ENCODE data around the gene SLITRK1. TPM values are rescaled to one million over a fixed set of nuclear protein-coding genes. Genes with fewer than 3 reads are reported as not detected.

SLITRK1 gene
- total RNA-seq, 1 experiment from 2014 or later: 3.7 TPM

DNA sequence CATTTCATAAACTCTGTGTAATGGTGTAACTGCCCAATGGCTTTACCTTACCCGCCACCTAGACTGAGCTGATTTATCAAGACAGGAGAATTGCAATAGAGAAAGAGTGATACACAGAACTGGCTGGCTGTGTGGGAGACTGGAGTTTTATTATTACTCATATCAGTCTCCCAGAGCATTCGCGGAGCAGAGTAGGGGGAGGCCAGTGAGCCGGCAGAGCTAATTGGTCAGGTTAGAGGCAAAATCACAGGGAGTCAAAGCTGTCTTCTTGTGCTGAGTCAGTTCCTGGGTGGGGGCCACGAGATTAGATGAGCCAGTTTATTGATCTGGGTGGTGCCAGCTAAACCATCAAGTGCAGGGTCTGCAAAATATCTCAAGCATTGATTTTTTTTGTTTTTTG lies 23.4 kb upstream of the SLITRK1 start:
- peak in 1 of 2 experiments; percentile 3 for DNase-seq
- Histone ChIP-seq H3K79me2 (ENCODE audit: low read depth) (no peaks in the 10 kb centered on the region), H3K4me2 (peak overlapping the region; percentile 58), H3F3A (ENCODE audit: insufficient read depth, low read depth) (no peaks in the 10 kb centered on the region), H3K36me3 (ENCODE audit: low read depth) (no peaks in the 10 kb centered on the region), H3K9me3 (ENCODE audit: insufficient read depth, low read depth) (no peaks in the 10 kb centered on the region), H3K4me1 (replicated peaks; ENCODE audit: insufficient read depth) (no peaks in the 10 kb centered on the region), H3K27me3 (ENCODE audit: insufficient read depth, low read depth) (no peaks in the 10 kb centered on the region), H4K20me1 (ENCODE audit: insufficient read depth) (no peaks in the 10 kb centered on the region), H2AFZ (peak overlapping the region; percentile 50), H3K4me3 (peak overlapping the region; percentile 45; the same call in 1 of the 2 replicates), H3K9me2 (ENCODE audit: insufficient read depth) (no peaks in the 10 kb centered on the region), H3K27ac (peak overlapping the region; percentile 58)
- POLR2A ChIA-PET (ENCODE audit: unreplicated experiment): interaction anchor here (0.6 kb wide), 3 partner anchors 309 to 1012 kb away, joined by 3 to 4 read pairs (median 4); no protein-coding TSS in a partner anchor
- intact Hi-C loops (cut with micrococcal nuclease; ENCODE audit: unreplicated experiment): no loop called here
- TF ChIP-seq EZH2 (IDR thresholded peaks at IDR 0.05; ENCODE audit: low read depth): no peak
- TF ChIP-seq, protein P1, sequence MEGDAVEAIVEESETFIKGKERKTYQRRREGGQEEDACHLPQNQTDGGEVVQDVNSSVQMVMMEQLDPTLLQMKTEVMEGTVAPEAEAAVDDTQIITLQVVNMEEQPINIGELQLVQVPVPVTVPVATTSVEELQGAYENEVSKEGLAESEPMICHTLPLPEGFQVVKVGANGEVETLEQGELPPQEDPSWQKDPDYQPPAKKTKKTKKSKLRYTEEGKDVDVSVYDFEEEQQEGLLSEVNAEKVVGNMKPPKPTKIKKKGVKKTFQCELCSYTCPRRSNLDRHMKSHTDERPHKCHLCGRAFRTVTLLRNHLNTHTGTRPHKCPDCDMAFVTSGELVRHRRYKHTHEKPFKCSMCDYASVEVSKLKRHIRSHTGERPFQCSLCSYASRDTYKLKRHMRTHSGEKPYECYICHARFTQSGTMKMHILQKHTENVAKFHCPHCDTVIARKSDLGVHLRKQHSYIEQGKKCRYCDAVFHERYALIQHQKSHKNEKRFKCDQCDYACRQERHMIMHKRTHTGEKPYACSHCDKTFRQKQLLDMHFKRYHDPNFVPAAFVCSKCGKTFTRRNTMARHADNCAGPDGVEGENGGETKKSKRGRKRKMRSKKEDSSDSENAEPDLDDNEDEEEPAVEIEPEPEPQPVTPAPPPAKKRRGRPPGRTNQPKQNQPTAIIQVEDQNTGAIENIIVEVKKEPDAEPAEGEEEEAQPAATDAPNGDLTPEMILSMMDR (conservative IDR thresholded peaks at IDR 0.05): no peak
- CTCF ChIA-PET: no interaction called here
- BruUV-seq (replicated peaks): TSS peak; percentile 69

DNA sequence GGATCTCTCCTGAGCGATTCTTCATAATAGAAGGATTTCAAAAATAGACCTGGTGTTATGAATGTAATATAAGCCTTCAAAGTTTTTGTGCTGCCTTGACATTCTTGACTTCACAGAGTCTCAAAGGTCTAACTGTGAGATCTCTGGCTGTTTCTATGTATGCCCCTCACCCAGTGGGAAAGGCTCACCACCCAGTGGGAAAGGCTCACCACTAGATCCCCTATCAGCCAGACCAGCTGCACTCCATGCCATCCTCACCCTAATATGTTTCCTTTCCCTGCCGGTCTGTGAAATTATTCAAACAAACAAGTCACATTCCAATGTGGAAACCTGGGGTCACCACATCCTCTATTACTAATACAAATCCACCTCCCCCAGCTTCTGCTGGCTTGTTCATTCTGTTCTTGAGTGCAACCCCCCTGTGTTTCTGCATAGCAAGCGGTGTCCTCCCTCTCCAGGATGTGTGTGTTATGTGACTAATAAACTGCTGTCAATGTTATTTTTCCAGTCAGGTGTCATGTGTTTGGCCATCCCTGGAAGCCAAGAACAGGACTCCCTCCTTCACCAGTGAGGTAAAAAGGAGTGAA lies 13.8 kb upstream of the SLITRK1 start:
- Histone ChIP-seq H2AFZ (no peak overlapping the region), H3K36me3 (ENCODE audit: low read depth) (no peaks in the 10 kb centered on the region), H4K20me1 (ENCODE audit: insufficient read depth) (no peaks in the 10 kb centered on the region), H3F3A (ENCODE audit: insufficient read depth, low read depth) (no peaks in the 10 kb centered on the region), H3K27ac (no peak overlapping the region), H3K4me3 (no peak overlapping the region), H3K9me2 (ENCODE audit: insufficient read depth) (no peaks in the 10 kb centered on the region), H3K4me1 (replicated peaks; ENCODE audit: insufficient read depth) (no peaks in the 10 kb centered on the region), H3K27me3 (ENCODE audit: insufficient read depth, low read depth) (no peaks in the 10 kb centered on the region), H3K4me2 (no peak overlapping the region), H3K9me3 (ENCODE audit: insufficient read depth, low read depth) (no peaks in the 10 kb centered on the region), H3K79me2 (ENCODE audit: low read depth) (no peaks in the 10 kb centered on the region)
- TF ChIP-seq, protein P1 (conservative IDR thresholded peaks at IDR 0.05): no peak
- TF ChIP-seq EZH2 (IDR thresholded peaks at IDR 0.05; ENCODE audit: low read depth): no peak
- POLR2A ChIA-PET (ENCODE audit: unreplicated experiment): no interaction called here
- intact Hi-C loops (cut with micrococcal nuclease; ENCODE audit: unreplicated experiment): no loop called here
- DNase-seq: no peak
- no TSS peak for BruUV-seq (replicated peaks)
- CTCF ChIA-PET: no interaction called here

DNA sequence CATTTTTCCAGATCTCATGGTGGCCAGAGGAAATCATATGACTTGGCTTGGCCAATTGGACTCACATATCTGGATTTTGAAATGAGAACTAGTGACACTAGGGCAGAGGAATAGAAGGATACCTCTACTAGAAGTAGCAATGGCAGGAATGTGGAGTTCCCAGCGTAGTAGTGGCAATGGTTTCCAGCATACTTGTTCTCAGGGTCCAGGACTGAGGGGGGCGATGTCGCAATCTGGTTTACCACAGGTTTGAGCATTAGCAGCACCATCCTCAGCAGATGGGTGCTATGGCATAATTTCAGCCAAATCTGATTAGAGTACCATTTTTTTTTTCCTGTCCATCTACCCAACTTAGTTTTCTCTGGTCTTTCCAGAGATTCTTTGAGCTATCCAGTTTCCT lies 8.1 kb upstream of the SLITRK1 start:
- intact Hi-C loops (cut with micrococcal nuclease; ENCODE audit: unreplicated experiment): no loop called here
- BruUV-seq (replicated peaks): no TSS peak
- H3K4me3 ChIP-seq: no peak overlapping the region

More for the DNA sequence above, 8.1 kb upstream of the SLITRK1 start:
- H3F3A ChIP-seq (ENCODE audit: insufficient read depth, low read depth): no peaks in the 10 kb centered on the region
- H3K27me3 ChIP-seq (ENCODE audit: insufficient read depth, low read depth): no peaks in the 10 kb centered on the region
- no peak overlapping the region for H3K4me2 ChIP-seq
- H4K20me1 ChIP-seq (ENCODE audit: insufficient read depth): no peaks in the 10 kb centered on the region
- no peaks in the 10 kb centered on the region for H3K4me1 ChIP-seq (replicated peaks; ENCODE audit: insufficient read depth)
- H2AFZ ChIP-seq: no peak overlapping the region
- DNase-seq: no peak
- H3K36me3 ChIP-seq (ENCODE audit: low read depth): no peaks in the 10 kb centered on the region
- H3K9me3 ChIP-seq (ENCODE audit: insufficient read depth, low read depth): no peaks in the 10 kb centered on the region
- H3K27ac ChIP-seq: no peak overlapping the region
- no peaks in the 10 kb centered on the region for H3K79me2 ChIP-seq (ENCODE audit: low read depth)
- POLR2A ChIA-PET (ENCODE audit: unreplicated experiment): no interaction called here
- TF ChIP-seq, protein P1 (conservative IDR thresholded peaks at IDR 0.05): no peak
- TF ChIP-seq EZH2 (IDR thresholded peaks at IDR 0.05; ENCODE audit: low read depth): no peak
- no peaks in the 10 kb centered on the region for H3K9me2 ChIP-seq (ENCODE audit: insufficient read depth)
- CTCF ChIA-PET: no interaction called here

Measured in PC-9 (cell line).